ENCODE measurements around the gene TBC1D4.
"Not testable (repeated sequence)": the region's sequence is repeated elsewhere in the genome, so short reads cannot be mapped to it uniquely, and the experiment has no call there.

TBC1D4 gene

DNA sequence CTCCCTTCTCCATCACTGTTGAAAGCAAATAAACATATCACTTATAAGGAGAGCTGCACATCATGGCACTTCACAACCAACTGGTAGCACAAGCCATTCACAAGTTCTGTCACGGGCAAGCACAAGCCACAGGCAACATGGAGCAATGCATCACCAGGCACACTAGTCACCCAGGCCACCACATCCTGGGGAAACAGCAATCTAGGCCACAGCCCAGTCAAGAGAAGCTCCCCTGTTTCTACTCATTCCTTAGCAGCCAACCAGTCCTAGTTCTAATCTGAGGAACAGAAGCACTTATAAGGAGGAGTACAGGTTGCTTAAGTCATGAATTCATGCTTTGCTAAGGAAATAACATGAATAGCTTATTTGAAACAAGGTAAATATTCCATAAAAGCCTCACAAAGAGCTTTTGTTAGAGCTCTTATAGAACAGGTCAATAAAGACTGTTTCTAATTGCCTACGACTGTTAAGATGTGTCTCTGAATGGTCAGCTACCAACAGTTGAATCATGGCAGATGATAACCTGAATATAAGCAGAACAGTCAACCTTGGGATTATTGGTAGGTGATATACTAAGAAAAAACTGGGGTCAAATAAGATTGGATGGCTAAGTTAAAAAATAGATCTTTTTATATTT, 169.0 kb downstream of the TBC1D4 start:
- DNase-seq, result peak; percentile 6

DNA sequence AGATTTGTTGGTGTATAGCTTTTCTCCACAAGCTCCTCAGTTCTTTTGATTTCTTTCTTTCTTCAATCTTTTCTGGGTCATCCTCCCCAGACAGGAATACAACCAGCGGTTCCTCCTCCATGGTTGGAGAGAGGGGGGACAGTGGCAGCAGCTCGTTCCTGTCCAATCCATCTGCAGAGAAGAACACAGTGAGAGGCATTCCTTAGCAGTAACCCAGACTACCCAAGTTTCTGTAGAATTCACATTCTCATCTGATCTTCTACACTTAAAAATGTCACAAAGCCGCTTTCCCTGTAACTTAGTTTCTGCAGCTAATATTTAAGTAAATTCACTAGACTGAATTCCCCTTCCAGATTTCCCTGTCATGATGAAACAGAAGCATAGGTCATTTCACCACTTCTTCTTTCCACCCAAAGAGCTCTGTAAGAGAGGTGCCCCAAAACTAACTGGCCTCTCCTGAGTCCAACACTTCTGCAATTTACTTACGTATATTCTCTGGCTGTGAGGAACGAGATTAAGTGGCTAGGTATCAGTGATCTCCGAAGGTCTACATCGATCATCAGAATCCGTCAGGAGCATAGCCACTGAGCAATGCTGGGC, 171.9 kb downstream of the TBC1D4 start:
- DNase-seq, result peak; percentile 12

DNA sequence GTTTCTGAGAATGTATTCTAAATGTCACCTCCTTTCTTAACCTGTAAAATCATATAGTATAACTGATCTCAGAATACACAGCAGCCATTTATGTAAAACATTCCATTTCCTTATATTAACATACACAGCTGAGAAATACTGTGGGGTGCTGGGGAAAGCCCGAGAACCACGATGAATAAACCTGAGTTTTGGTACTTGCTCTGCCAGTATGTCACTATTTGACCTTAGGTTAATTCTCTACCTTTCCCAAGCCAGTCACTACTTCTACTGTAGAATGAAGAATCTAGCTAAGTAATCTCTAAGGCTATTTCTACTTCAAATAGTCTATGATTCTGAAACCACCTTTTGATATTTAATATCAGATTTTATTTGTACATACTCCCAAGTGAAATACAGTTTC, 173.7 kb downstream of the TBC1D4 start:
- no peak for DNase-seq

DNA sequence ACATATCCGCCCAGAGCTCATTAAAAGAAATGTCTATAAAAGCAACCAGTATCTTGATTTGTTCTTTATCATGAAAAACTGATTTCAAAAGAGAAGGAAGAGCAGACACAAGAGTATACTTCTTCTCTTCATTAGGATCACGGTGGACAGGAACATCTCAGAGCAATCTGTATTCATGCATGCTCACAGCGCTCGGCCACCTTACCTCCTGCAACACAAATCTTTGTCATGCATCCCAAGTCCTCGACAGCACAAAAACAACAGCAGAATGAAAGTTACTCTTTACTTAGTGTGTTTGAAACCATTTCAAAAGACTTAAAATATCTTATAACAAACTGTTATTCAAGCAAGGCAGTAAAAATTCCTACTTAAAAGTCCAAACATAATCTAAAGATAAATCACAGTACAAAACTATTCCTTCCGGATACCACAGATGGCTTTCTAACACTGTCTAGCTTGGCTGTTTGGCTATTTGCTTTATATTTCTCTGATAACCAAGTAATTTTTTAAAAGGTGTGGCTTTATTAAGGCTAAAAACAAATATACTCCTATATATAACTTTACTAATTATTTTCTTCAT, 174.5 kb downstream of the TBC1D4 start:
- DNase-seq, result no peak

DNA sequence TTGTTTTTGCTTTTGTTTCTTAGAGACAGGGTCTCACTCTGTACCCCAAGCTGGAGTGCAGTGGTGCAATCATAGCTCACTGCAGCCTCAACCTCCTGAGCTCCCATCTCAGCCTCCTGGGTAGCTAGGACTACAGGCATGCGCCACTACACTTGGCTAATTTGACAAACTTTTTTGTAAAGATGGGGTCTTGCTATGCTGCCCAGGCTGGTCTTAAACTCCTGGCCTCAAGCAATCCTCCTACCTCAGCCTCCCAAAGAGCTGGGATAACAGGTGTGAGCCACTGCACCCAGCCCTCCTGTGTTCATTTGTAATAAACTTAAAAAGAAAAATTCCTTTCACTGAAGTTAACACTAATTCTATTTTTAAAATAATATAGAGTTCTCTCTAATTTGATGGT, 175.0 kb downstream of the TBC1D4 start:
- not testable (repeated sequence) for DNase-seq

DNA sequence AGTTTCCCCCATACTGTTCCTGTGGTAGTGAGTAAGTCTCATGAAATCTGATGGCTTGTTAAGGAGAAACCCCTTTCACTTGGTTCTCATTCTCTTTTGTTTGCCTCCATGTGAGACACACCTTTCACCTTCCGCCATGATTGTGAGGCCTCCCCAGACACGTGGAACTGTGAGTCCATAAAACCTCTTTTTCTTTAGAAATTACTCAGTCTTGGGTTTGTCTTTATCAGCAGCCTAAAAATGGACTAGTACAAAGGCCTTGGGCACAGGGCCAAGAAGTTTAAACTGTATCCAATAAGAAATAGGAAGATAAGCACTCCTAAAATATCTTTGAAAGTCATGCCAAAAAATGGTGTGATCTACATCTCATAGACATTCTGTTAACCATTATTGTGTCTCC, 176.9 kb downstream of the TBC1D4 start:
- DNase-seq, result peak; percentile 93

DNA sequence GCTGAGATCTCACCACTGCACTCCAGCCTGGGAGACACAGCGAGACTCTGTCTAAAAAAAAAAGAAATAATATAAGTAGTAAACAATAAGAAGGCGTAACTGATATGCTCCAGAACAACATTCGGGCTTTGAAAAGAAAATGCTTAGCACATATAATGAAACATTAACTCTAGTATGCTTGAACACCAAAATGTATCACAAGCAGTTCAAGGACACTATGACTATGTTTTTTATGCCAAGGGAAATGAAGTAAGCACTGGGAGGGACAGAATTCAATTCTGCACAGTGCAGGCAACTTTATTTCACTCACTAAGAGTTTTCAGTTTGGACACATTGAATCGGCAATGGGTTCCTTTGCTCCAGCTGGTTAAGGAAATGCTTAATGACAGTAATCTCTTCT, 178.7 kb downstream of the TBC1D4 start:
- DNase-seq, result no peak

DNA sequence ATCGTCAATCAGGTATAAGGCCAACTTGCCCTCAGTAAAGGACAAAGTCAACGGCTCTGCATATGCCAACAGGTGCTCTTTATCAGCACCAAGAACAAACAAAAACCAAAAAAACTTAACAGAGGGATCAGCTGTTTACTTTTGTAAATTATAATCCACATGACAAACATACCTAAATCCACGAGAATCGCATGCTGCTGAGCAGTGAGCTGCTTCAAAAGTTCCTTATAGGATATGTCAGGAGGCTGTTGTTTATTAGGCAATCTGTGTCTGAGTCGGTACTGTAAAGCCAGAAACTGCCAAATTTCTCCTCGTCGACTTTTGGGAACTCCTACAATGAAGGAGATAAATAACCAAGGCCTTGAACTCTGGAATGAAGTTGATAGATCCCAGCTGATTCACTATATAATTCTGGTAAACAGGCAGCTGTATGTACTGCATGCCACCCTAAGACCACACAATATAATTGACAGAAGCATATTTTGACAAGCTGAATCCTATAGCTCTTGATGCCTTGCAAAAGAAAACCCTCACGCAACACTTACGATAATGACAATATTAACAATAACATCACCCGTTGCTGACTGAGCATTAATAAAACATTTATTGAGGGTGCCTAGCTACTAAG, 179.8 kb downstream of the TBC1D4 start:
- DNase-seq, result no peak

DNA sequence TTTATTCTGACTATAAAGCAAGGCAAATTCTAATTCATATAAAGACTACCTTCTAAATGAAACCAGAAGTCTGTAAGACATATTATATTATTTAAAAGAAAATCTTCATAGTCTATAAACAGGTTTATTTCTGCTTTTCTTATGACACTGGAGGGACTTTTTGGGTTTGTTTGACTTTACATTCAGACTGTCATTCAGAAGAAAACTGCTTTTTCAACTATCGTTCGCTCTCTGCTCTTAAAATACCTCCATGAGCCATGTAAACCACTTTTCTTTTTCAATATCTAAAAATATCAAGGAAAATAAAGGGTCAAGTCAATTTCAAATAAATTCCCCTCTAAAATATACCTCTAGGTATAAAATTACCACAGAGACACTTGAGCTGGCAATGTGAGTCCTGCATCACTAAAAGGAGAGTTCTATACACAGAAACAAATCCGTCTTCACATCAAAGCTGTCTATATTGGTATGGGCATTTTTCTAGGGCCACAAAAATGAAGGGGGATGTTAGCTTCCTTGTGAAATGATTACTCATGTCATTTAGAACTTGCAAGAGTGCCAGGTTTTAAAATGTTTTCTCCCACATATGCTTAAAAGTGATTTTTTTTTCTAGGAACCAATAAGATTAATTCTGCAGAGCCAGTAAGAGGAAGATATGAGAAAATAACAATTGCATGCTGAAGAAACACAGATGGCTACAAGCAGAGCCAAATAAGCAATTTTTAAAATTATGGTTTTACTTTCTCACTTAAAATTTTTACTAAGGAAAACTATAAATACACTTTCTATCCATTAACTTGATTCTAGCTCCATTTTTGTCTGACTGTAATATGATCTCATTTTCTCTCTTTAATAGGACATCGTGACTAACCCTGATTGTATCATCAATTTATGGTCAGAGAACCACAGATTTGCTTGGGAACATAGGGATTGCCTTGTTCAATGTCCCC, 181.8 kb downstream of the TBC1D4 start:
- DNase-seq, result no peak

DNA sequence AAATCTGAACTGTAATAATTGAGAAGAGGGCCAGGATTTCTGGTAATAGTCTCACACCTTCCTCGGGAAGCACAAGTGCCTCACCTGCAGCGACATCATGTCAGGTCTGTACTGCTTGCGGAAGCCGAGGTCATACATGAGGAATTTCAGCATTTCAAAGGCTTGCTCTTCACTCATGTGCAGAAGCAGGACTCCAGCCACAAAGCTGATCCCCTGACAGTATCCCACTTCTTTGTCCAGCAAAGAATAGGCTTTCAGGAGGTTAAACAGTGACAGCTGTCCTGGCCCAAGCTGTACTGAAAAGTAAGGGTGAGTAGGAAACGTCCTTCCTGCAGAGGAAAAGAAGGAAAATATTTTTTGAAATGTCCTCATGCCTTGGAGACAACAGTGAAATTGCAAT, 182.7 kb downstream of the TBC1D4 start:
- no peak for DNase-seq

DNA sequence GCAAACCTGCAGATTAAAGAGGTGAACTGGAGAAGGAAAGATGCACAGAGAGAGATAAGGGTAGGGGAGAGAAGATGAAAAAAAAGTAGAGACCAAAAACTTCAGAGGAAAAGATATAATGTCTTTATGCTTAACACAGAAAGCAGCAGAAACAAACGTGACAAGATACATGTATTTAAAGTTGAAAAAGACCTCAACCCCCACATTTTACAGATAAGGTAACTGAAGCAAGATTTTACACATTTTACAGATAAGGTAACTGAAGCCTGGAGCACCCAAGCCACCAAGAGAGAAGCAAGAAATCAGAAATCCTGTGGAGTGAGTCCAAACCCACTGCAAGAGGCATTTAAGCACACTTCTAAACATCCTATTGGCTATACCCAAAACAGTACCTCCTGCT, 185.3 kb downstream of the TBC1D4 start:
- peak; percentile 16 for DNase-seq

DNA sequence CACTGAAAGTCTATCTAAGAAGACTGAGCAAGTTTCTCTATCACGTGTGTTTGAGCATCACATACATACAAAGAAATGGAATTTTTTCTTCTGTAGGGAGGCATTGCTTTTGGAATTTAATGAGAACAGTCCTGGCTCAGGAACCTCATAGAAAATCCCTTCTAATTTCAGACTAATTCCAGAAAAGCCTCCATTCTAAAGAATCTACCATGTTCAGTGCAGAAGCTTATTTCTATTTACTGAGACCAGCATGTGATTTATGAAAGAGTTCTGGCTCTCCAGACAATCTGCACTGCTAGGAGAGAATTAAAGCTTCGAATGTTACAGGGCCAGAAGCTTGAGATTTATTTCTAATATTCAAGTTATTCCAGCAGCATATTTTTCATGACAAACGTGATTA, 186.8 kb downstream of the TBC1D4 start:
- no peak for DNase-seq

DNA sequence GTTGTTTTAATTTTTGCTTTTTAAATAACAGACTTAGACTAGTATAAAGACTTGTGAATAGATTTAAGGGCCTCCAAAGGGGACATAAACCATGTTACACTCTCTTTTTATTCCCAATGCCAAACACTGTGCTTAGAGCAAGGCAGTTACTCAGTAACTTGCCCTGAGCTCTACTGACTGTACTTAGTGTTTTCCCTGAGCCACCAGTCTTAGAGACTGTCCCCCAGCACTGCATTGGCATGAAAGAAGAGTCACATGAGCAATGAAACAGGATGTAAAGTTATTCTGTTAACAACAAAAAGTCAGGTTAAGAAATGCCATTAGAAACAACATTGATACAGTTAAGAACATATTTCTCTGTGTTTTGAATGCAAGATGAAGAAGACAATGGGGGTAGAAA, 187.9 kb downstream of the TBC1D4 start:
- DNase-seq, result no peak

DNA sequence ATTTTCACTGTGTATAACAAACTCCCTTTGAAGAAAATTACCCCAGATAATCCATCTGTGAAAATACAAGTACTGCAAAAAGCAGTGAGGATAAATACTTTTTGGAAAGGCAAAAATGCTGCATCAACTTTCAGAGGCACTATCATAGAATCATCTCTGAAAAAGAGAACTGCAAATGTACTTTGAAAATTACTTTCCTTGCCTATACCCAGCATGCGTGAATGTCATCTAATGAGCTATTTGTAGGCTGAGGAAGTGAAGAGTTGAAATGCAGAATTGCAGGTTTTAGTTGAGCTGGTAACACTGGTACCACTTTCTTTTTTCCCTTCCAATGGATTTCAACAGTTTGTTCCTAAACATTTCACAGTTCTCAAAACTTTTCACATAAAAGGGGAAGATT, 196.7 kb downstream of the TBC1D4 start:
- DNase-seq, result no peak

DNA sequence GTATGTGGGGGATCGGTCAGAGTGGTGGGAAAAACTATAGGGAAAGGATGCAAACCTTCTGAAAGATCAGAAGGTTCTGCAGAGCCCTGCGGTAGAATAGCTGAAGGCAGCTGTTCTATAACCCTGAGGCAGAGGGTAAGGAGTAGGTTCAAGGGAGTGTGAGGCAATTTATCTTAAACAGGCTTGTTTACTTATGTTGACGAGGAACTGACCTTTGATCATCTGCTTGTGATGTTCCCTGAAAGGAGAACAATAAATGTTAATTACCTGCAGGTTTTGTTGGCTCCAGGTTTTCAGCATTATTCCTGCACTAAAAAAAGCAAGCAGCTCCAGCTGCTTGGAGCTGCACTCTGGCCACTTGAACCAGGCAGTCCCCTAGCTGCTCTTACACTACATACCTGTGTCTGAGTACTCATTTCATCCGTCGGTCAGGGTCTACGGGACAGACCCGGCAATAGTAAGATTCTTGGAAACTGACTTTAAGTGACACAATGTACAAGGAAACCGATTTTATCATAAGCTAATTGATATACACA, 202.1 kb downstream of the TBC1D4 start:
- DNase-seq, result no peak

DNA sequence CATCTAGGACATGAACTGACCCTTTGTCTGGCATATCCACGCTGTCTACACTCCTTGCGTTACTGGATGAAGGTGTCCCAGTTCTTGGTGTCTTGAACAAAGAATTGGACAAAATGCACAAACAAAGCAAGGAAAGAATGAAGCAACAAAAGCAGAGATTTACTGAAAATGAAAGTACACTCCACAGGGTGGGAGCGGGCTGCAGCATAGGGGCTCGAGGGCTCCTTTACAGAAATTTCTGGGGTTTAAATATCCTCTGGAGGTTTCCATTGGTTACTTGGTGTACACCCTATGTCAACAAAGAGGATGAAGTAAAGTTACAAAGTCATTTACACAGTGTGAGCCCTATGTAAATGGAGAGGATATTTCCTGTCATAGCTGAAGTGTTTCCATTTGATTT, 208.3 kb downstream of the TBC1D4 start:
- DNase-seq, result not testable (repeated sequence)

DNA sequence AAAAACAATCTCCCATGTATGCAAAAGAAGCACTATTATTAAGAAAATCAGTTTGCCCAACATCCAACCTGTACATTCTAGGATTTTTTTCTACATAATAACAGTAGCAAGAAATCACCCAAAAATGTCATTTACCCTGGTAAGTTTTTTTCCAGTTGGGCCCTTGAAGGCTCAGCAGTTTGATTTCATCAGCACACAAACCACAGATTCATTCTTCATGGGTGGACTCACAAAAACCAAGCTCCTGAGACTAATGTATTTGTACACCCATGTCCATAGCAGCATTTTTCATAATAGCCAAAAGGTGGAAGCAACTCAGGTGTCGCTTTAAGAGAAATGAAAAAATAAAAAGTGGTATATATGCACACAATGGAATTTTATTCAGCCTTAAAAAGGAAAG, 210.1 kb downstream of the TBC1D4 start:
- DNase-seq, result peak; percentile 9

DNA sequence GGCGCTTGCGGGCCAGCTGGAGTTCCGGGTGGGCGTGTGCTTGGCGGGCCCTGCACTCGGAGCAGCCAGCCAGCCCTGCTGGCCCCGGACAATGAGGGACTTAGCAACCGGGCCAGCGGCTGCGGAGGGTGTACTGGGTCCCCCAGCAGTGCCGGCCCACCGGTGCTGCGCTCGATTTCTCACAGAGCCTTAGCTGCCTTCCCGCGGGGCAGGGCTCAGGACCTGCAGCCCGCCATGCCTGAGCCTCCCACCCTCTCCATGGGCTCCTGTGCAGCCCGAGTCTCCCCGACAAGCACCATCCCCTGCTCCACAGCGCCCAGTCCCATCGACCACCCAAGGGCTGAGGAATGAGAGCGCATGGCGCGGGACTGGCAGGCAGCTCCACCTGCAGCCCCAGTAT, 213.5 kb downstream of the TBC1D4 start:
- DNase-seq, result not testable (repeated sequence)

DNA sequence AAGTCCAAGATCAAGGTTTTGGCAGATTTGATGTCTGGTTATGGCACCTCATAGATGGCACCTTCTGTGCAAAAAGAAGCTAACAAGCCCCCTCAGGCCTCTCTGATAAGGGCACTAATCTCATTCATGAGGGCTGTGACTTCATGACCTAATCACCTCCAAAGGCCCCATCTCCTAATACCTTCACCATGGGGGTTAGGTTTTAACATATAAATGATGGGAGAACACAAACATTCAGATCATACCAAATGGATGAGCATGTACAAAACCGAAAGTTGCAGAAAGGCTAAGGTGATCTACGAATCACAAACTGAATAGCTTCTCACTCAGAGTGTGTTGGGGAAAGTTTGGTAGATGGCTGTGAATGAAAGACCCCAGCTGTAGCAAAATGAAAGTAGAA, 217.4 kb downstream of the TBC1D4 start:
- no peak for DNase-seq

DNA sequence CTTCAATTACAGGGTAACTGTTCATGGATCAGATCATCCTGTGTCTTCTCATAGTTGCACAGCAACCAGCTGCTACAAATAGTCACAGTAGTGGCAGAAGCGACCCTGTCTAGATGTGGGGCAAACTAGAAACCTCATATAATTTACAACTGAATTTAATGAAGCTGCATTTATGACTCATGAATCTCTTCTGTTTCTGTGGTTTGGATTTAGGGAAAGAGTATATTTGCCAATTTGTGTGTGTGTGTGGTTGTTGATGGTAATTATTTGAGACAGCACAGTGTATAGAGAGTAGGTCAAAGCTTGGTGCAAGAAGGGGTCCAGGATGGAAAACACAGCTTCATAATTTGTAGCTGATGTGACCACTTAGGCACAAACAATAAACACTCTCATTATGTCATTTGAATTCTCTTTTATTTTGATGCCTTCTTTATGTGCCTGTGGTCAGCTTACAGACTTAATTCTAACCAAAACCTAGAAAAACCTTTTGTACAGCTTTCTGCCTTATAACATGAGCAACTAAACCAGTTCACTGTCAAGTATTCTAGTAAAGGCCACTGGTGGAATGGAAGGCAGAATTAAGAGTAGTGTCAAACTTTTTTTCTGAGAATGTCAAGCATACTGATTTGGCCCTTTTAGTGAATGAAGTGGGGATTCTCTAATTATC, 218.1 kb downstream of the TBC1D4 start:
- no peak for DNase-seq

DNA sequence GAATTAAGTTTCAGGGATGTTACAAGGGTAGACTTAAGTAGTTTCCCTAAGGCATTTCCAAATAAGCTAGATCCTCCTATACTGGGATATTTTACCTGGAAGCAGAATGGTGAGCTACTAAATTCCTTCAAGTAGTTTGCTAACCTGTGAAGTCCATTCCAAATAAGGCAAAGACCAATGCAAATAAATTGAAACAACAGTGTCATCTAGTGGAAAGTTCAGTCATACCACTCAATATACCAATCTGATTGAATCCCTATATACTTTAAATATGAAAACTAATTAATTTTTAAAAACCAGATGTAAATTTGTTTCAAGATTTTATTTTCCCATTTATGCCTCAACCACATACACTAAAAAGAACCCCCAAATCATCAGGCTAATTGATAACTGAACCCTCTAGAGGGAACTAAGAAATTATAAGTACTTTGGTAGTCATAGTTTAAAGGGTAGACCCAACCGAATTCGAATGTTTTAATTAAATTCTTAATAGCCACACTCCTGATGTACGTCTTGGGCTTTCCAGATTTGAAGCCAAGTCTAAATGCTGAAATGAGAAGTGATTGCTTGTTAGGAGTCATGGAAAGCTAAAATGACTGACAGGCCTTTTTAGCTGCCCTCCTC, 223.7 kb downstream of the TBC1D4 start:
- peak; percentile 69 for DNase-seq

DNA sequence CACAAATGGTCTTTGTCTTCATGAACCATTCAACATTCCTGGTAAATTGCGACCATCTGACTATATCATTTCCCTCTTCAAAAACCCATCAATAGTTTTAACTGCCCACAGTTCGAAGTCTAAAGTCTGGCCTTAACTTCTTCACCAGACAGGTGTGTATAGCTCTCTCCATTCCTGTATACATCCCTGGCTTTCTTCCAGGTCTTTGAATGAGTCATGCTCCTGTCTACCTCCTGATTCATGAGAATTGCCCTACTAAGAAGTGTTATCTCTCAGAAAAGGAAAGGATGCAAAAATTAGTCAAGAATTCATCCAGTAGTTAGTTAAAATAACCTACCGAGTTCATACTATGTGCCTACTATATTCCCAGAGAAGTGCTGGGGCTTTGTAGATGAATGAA, 225.0 kb downstream of the TBC1D4 start:
- peak; percentile 23 for DNase-seq

Data from hematopoietic multipotent progenitor cell treated with erythropoietin and hydrocortisone succinate and interleukin-3 and kit ligand, for 6 days (in vitro differentiated cells).